HL-60 (cell line): Measurements from ENCODE around the gene MACROD2.

Experiments
- DNase-seq, 2 experiments: peaks; one replicate each; pipeline ENCODE4 v3.0.0-alpha.2; 2010 to 2020; ENCODE audit warnings: low read depth in 1 of 2, low spot score in 1 of 2
- H3K27ac ChIP-seq: fragments of 250-450 bp; sonication (Bioruptor Pico); replicated peaks from 2 replicates; pipeline ENCODE4 v1.5.1; 2020; ENCODE audit warnings: mild to moderate bottlenecking, moderate library complexity
- H3K27me3 ChIP-seq: fragments of 250-450 bp; sonication (Bioruptor Pico); 2 replicates; pipeline ENCODE4 v1.5.1; 2021; ENCODE audit warnings: mild to moderate bottlenecking, moderate library complexity; ENCODE audit not compliant: insufficient read depth, poor library complexity, severe bottlenecking
- H3K4me3 ChIP-seq: replicated peaks from 2 replicates; pipeline ENCODE4 v1.5.1; 2011; ENCODE audit warnings: mild to moderate bottlenecking, control low read depth, low read length; ENCODE audit not compliant: insufficient read depth
- GABPA ChIP-seq: IDR thresholded peaks from 2 replicates; pipeline ENCODE4 v1.6.1; 2012; ENCODE audit warnings: low read depth
- POLR2AphosphoS5 ChIP-seq: IDR thresholded peaks from 2 replicates; pipeline ENCODE4 v1.6.1; 2012; ENCODE audit warnings: low read depth
- SPI1 ChIP-seq: IDR thresholded peaks from 2 replicates; pipeline ENCODE4 v1.6.1; 2012; ENCODE audit warnings: low read depth, mild to moderate bottlenecking, borderline replicate concordance
- TF ChIP-seq, protein P1 (sequence below): IDR thresholded peaks from 2 replicates; pipeline ENCODE4 v1.6.1; 2012; ENCODE audit warnings: low read depth; ENCODE audit not compliant: insufficient replicate concordance
- TF ChIP-seq, protein P2 (sequence below): IDR thresholded peaks from one replicate; pipeline ENCODE4 v1.5.1; 2011; ENCODE audit warnings: low read length, control low read depth, inconsistent platforms; ENCODE audit not compliant: insufficient read depth

Gene MACROD2

GRCh38 chr20:14444106-14444505, 448.8 kb downstream of the MACROD2 start:
- H3K27ac ChIP-seq, result no peak overlapping the region
- H3K27me3 ChIP-seq, result no peaks in the 10 kb centered on the region
- peak; percentile 49 to 75 for DNase-seq
- no peak overlapping the region for H3K4me3 ChIP-seq
- TF ChIP-seq, protein P1, sequence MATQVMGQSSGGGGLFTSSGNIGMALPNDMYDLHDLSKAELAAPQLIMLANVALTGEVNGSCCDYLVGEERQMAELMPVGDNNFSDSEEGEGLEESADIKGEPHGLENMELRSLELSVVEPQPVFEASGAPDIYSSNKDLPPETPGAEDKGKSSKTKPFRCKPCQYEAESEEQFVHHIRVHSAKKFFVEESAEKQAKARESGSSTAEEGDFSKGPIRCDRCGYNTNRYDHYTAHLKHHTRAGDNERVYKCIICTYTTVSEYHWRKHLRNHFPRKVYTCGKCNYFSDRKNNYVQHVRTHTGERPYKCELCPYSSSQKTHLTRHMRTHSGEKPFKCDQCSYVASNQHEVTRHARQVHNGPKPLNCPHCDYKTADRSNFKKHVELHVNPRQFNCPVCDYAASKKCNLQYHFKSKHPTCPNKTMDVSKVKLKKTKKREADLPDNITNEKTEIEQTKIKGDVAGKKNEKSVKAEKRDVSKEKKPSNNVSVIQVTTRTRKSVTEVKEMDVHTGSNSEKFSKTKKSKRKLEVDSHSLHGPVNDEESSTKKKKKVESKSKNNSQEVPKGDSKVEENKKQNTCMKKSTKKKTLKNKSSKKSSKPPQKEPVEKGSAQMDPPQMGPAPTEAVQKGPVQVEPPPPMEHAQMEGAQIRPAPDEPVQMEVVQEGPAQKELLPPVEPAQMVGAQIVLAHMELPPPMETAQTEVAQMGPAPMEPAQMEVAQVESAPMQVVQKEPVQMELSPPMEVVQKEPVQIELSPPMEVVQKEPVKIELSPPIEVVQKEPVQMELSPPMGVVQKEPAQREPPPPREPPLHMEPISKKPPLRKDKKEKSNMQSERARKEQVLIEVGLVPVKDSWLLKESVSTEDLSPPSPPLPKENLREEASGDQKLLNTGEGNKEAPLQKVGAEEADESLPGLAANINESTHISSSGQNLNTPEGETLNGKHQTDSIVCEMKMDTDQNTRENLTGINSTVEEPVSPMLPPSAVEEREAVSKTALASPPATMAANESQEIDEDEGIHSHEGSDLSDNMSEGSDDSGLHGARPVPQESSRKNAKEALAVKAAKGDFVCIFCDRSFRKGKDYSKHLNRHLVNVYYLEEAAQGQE, result no peak
- TF ChIP-seq, protein P2, sequence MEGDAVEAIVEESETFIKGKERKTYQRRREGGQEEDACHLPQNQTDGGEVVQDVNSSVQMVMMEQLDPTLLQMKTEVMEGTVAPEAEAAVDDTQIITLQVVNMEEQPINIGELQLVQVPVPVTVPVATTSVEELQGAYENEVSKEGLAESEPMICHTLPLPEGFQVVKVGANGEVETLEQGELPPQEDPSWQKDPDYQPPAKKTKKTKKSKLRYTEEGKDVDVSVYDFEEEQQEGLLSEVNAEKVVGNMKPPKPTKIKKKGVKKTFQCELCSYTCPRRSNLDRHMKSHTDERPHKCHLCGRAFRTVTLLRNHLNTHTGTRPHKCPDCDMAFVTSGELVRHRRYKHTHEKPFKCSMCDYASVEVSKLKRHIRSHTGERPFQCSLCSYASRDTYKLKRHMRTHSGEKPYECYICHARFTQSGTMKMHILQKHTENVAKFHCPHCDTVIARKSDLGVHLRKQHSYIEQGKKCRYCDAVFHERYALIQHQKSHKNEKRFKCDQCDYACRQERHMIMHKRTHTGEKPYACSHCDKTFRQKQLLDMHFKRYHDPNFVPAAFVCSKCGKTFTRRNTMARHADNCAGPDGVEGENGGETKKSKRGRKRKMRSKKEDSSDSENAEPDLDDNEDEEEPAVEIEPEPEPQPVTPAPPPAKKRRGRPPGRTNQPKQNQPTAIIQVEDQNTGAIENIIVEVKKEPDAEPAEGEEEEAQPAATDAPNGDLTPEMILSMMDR, result no peak
- TF ChIP-seq SPI1 (no peak), GABPA (no peak), POLR2AphosphoS5 (no peak)

DNA sequence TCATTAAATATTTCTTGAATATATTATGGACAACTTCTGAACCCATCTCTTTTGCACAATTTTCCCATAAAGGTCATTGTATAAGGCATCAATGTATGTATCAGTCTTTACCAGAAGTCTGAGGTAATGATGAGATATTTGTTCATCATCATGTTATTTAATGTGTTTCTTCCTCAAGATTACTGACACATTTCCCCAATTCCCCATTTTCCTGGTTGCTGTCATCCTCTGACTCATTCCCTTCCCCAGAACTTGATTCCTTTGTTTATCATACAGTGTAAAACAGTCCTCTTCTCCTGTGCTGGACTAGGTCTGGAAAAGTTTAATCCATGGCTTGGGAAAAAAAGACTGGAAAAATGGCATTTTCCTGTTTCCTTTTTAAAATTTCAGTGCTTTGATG, 450.0 kb downstream of the MACROD2 start:
- no peak for DNase-seq
- H3K27ac ChIP-seq, result no peak overlapping the region
- no peak overlapping the region for H3K4me3 ChIP-seq
- H3K27me3 ChIP-seq, result no peaks in the 10 kb centered on the region
- TF ChIP-seq, protein P2, result no peak
- TF ChIP-seq POLR2AphosphoS5, result no peak
- TF ChIP-seq, protein P1, result no peak
- no peak for TF ChIP-seq SPI1
- TF ChIP-seq GABPA, result no peak

GRCh38 chr20:14445902-14446301, 450.6 kb downstream of the MACROD2 start:
- no peak overlapping the region for H3K27ac ChIP-seq
- TF ChIP-seq, protein P2, result no peak
- TF ChIP-seq SPI1 (no peak), GABPA (no peak), POLR2AphosphoS5 (no peak)
- TF ChIP-seq, protein P1, result no peak

More at GRCh38 chr20:14445902-14446301, 450.6 kb downstream of the MACROD2 start:
- no peak overlapping the region for H3K4me3 ChIP-seq
- DNase-seq, result no peak
- H3K27me3 ChIP-seq, result no peaks in the 10 kb centered on the region
